NCI-H526 (cell line): ENCODE results near the gene WHRN.

Source experiments
- DNase-seq, 2 experiments: peaks; one replicate each; lab custom pipeline; 2025; lab: John Stamatoyannopoulos, UW

WHRN gene

DNA sequence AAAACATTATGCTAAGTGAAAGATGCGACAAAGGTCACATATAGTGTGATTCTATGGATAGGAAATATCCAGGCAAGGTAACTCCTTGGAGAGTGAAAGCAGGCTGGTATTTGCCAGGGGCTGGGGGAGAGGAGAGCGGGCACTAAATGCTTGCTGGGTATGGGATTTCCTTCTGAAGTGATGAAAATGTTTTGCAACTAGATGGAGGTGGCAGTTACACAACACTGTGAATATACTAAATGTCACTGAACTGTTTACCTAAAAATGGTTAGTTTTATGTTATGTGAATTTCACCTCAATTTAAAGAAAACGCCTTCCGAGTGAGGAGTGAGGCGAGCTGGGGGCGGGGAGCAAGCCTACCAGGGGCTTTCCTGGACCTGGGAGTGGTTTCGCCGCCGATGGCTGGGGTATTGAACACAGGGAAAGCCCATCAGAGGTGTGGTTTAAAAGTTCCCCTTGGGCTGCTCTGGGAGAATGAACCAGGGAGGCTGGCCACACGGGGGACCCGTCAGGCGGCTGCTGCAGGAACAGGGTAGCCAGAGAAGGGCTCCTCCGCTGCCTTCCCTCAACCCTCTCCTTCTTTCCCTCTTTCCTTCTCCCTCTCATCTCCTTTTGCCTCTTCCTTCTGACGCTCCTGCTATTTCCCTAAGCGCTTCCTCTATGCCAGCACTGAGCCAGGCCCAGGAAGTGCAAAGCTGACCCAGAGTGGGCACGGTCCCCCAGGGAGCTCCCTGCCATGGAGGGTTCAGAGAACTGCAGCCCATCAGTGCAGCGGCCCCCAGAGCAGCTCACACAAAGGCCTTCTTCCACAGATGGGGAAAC, 122.4 kb downstream of the WHRN start:
- no peak for DNase-seq

DNA sequence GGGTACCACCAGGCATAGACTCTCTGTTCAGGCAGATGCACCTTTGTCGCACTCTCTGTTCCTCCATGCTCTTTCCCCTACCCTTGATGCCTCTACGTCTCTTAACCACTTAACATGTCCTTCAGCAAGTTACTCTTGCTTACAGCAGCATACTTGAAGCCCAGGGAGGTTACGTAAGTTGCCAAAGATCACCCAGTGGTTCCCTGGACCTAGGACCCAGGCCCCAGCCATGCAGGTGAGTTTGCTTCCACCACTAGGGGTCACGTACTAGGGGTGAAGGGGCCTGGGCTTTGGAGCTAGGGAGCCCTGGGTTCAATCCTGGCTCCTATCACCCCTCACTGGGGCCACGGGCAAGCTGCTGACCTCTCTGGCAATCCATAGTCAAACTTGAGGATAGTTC, 126.4 kb downstream of the WHRN start:
- DNase-seq, result no peak

DNA sequence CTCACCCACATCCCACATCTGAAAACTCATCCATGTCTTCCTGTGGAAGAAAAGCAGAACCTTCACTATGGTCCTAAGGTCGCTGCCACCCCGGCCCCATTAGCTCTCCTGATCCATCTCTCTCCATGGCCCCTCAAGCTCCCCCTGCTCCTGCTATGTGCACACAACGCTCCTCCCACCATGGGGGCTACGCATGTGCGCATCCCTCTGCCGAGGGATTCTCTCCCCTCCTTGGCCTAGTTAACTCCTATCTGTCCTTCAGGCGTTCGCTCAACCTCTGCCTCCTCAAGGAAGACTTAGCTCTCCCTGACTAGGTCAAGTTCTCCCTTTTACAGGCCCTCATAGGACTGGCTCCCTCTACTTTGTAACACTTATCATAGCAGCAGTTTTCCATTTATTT, 127.3 kb downstream of the WHRN start:
- no peak for DNase-seq

GRCh38 chr9:114376586-114377445, 128.5 kb downstream of the WHRN start:
- no peak for DNase-seq

GRCh38 chr9:114375386-114376175, 129.7 kb downstream of the WHRN start:
- DNase-seq, result no peak

- no peak for DNase-seq
Measured at GRCh38 chr9:114374936-114375335, 130.3 kb downstream of the WHRN start.

GRCh38 chr9:114373960-114374730, 131.1 kb downstream of the WHRN start:
- no peak for DNase-seq

DNA sequence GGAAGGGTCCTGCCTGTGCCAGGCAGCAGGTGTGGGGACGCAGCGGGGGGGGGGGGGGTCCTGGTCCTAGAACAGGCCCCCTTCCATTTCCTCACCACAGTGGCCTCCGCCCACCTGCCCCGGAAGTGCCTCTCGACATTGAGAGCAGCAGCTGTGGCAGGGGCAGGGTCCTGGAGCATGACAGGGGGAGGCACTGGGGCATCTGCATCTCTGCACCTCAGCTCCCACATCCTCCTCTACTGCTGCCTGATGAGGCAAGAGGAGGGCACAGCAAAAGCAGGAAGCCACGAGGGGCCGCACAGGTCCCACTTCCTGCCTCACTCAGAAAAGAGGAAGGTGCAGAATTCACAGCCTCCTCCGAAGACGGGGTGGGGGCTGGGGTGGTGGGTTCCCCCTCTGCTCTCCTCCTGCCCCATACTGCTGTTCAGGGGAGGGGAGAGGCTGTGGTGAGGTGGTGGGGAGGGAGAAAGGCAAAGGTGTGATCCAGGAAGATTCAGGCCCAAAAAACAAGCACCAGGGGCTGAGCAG, 132.3 kb downstream of the WHRN start:
- no peak for DNase-seq

DNA sequence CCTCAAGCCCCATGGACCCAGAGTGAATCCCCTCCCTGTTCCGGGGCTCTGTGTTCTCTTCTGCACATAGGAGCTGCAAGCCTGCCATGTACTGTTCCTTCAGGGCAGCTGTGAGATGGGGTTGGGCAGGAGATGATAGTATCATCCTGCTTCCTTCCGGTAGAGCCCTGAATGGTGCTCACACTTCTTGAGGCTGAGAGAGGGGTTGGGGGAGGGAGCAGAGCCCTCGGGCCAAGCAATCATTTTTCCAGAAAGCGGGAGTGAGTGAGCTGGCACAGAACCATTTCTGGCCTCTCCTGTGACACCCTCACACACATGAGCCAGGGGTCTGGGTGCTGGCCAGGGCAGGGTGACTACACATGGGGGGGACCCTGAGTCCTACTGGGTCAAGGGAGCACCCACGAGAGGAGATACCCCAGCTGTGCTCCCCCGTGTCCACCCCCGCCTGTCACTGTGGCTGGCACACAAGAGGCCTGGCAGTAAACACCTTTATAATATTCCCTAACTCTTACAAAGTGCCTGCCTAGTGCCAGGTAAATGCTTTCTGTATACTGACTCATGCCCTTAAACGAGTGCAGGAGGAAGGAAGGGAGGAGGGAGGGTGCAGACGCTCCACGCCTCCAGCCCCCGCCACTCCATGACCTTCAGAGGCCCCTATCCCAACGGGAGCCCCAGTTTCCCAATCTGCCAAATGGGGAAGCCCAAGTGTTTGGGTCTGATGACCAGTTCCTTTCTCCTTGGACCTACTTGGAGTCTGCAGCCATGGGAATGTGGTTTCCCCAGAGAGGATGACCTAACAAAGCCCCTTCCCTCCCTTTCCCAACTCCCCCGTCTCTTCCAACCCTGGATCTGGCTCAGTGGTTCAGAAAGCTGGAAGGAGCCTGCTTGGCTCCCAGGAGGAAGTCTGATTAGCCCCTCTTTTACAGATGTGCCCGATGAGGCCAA, 133.0 kb downstream of the WHRN start:
- no peak for DNase-seq

DNA sequence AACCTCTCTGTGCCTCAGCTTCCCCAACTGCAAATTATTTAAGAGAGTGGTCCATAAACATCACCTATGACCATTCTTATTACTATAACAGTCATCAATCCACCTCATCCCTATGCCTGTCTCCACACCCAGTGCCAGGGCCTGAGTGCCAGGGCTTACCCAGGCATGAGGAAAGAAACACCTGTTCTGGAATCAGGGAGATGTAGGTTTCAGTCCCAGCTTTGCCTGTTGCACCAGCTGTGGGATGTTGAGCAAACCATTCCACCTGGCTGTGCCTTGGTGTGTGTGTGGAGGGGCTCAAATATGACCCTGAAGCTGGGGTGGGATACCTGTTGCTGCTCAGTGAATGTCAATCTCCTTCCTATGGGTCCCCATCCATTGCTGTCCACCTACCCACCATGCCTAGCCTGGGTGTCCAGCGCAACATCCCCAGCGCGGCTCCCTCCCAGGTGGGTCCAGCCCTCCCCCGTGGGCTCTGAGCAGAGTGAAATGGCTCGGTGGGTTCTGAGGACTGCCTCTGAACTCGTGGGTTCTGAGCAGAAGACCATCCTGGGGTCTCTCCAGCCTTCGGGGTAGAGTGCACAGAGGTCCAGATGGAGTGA, 133.8 kb downstream of the WHRN start:
- DNase-seq, result no peak

DNA sequence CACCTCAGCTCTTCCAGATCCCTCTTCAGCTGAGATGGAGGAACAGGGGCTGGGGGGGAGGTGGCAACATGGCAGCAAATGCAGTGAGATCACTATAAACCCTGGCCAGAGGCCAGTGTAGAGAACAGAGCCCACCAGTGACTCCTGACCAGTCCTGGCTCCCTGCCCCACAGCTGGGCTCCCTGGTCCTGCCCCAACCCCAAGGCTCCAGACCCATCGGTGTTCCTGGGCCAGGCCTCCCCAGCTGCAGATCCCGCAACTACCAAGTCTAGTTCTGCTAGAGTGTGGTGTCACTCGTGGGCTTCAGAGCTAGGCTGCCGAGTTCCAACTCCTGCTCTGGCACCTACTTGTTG, 134.3 kb downstream of the WHRN start:
- DNase-seq, result no peak

DNA sequence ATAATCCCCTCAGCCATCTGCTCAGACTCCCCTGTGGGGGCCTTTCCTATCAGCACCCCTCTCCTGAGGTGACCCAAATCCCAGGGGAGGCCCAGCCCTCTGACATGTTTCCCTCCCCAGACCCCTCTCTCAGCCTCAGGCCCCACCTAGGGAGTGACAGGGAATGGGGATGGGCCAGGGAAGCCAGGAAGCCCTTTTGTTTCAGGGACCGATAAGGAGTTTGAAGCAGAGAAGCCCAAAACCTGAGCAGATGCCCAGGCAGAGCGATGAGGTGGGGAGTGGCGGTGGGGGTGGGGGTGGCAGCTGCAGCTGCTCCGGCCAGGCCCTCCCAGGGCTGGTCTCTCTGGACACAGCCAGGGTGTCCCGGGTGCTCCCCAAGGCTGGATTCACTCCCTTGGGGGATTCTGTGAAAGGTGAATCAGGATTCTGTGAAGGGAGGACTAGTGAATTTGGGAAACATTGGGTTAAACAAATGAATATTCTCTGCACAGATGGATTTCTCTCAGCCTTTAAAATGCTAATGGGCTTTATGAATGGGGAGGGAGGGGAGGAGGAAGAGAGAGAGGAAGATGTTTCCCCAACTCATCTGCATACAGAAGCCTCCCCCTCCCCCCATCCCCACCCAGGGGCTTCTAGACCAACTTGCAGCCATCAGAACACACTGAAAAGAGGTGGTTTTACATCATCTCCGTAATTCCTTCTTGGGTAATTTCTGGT, 134.9 kb downstream of the WHRN start:
- DNase-seq, result no peak

DNA sequence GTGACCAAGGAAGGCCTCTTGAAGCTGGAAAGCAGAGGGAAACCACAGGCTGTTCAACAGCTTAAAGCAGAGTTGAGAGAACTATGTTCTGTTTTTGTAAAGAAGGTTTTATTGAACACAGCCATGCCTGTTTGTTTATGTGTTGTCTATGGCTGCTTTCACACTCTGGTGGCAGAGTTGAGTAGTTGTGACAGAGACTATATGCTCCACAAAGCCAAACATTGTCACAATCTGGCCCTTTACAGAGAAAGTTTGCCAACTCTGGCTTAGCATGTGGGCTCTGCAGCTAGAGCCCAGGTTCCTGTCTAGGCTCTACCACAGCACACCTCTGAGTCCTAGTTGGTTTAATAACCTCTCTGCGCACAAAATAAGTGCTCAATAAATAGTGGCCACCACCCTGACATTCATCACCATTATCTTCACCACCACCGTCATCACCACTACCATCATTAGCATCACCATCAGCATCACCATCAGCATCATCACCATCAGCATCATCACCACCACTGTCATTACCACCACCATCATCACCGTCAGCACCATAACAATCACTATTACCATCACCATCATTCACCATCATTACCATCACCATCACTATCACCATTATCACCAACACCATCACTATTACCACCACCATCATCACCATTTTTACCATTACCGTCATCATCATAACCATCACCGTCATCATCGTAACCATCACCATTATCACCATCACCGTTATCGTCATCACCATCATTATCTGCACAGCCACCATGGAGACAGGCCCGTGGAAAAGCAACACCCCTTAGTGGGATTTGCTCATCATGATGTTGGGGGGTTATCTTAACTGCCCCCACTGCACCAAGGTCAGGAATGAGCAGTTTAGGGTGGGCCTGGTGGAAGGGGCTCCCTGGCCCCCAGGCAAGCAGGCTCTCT, 135.8 kb downstream of the WHRN start:
- DNase-seq, result no peak

DNA sequence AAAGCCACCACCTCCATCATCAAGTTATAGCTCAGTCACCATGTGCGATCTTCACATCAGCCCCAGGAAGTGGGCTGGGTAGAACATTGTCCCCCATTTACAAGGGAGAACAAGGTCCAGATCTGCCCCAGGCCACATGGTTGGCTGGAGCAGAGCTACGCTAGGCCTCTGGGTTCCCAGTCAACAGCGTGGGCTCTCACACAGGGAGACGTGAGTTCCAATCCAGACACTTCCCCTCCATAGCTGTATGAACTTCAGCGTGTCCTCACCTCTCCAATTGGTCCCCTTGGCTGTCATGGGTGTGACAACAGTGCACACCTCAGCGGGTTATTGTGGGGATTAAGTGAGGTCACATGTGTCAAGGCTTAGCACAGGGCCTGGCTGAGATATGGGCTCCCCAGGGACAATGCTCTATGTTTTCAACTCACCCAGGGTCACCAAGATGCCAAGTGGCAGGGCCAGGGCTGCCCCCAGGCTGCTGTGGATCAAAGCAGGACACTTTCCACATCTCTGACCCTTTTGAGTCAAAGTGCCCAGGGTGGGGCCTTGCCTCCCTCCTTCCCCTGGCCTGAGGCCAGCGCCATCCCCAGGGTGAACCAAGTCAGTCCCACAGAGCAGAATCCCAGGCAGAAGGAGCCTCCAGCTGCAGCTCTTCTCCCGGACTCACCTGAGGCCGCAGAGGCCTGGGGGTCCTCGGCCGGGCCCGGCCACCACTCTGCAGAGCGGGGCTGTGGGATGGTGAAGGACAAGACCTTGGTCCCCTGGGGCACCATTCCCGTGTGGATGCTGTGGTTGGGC, 137.3 kb downstream of the WHRN start:
- no peak for DNase-seq

DNA sequence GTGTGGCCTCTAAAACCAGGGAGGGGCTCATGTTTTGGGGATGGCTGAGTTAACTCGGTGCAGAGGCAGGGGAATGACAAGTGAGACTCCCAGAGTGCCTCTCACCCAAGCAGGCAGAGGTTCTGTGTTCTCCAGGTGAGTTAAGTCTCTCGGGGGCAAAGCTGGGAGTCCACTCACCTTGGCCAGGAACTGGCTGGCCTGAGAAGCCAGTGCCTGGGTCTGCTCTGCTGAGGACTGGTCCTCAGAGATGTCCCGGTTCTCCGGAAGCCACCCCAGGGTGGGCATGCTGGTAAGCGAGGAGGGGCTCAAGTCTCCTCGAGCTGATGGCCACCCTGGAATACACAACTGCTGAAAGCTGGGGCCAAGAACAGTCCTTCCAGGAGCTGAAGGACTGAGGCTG, 137.9 kb downstream of the WHRN start:
- DNase-seq, result no peak

DNA sequence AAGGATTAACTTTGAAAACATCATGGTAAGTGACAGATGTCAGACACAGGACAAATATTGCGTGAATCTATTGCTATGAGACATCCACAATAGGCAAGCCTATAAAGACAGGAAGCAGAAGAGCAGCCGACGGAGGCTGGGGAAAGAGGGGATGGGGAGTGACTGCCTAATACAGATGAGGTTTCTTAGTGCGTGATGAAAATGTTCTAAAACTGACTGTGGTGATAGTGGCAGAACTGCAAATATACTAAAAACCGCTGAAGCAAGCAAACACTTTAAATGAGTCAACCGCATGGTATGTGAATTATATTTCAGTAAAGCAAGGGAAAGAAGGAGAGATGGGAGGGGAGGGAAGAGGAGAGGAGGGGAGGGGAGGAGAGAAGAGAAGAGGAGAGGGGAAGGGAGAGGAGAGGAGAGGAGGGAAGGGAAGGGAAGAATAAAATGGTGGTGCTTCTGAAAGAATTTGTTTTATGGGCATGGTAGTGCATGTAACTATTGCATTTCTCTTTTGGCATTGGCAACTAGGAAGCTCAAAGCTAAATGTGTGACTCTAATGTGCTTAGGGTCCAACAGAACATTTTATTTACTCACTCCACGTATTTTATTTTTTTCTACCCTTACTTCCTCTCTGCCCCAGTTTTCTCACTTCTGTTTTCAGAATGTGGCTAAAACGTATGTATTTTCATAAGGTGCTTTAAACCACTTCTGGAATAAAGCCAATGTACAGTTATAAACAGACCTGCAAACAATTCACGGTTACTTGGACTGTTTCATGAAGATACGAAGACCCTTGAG, 138.7 kb downstream of the WHRN start:
- DNase-seq, result no peak

DNA sequence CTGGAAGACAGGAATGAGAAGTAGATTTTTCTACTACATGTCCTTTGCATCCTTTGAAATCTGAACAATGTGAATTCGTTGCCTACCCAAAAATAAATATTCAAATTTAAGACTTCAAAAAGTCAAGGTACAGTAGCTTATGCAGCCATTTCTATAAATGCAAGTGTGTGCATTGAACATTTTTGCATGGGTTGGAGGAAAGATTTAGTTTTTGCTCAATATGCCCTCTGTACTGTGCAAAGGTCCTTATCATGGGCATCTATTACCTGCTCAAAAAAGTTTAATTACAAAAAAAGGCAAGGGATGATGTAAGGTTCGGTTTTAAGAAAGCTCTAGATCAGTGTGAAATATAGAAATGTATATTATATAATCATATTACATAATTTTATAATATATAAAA, 140.1 kb downstream of the WHRN start:
- DNase-seq, result no peak
